ACHN (cell line): ENCODE results near the gene FHOD3.
"Not testable (repeated sequence)": the region's sequence is repeated elsewhere in the genome, so short reads cannot be mapped to it uniquely, and the experiment has no call there.

Experiments
- DNase-seq: peaks from one replicate; pipeline ENCODE4 v3.0.0-alpha.2; 2015
- in situ Hi-C: cut with HindIII; loops from 2 replicates; pipeline ENCODE4 v1.10.0; 2017; ENCODE audit warnings: low sequenced_read_pairs, low pct_ligation_motif_present, low pct_unique_long_range_greater_than_20kb

FHOD3 gene

GRCh38 chr18:36535202-36535935 lies 237.9 kb downstream of the FHOD3 start:
- in situ Hi-C loops: no loop called here
- no peak for DNase-seq

GRCh38 chr18:36536426-36536825 lies 238.9 kb downstream of the FHOD3 start:
- no peak for DNase-seq

GRCh38 chr18:36537289-36537688 lies 239.8 kb downstream of the FHOD3 start:
- no peak for DNase-seq
- in situ Hi-C loops: no loop called here

More at GRCh38 chr18:36536426-36536825, 238.9 kb downstream of the FHOD3 start:
- in situ Hi-C loops: no loop called here

GRCh38 chr18:36539674-36540231 lies 242.2 kb downstream of the FHOD3 start:
- in situ Hi-C loops: no loop called here
- no peak for DNase-seq

GRCh38 chr18:36543030-36543429 lies 245.5 kb downstream of the FHOD3 start:
- in situ Hi-C loops: no loop called here
- no peak for DNase-seq

- in situ Hi-C loops: no loop called here
- DNase-seq: peak; percentile 31
Observed at GRCh38 chr18:36543991-36544725, 246.6 kb downstream of the FHOD3 start.

- in situ Hi-C loops: no loop called here
- DNase-seq: no peak
Observed at GRCh38 chr18:36545821-36546427, 248.4 kb downstream of the FHOD3 start.

- DNase-seq: no peak
- in situ Hi-C loops: no loop called here
Observed at GRCh38 chr18:36546876-36547275, 249.4 kb downstream of the FHOD3 start.

- DNase-seq: no peak
- in situ Hi-C loops: no loop called here
Observed at GRCh38 chr18:36547544-36547943, 250.0 kb downstream of the FHOD3 start.

GRCh38 chr18:36551274-36551673 lies 253.8 kb downstream of the FHOD3 start:
- in situ Hi-C loops, DNase-seq: not testable (repeated sequence)

- in situ Hi-C loops: no loop called here
- no peak for DNase-seq
Observed at GRCh38 chr18:36558234-36558633, 260.7 kb downstream of the FHOD3 start.

GRCh38 chr18:36559149-36559857 lies 261.8 kb downstream of the FHOD3 start:
- in situ Hi-C loops: no loop called here
- DNase-seq: no peak

GRCh38 chr18:36560187-36560586 lies 262.7 kb downstream of the FHOD3 start:
- in situ Hi-C loops: no loop called here
- DNase-seq: no peak

GRCh38 chr18:36561046-36561445 lies 263.5 kb downstream of the FHOD3 start:
- DNase-seq: no peak
- in situ Hi-C loops: no loop called here

GRCh38 chr18:36564841-36565240 lies 267.3 kb downstream of the FHOD3 start:
- no peak for DNase-seq
- in situ Hi-C loops: no loop called here

GRCh38 chr18:36567800-36568199 lies 270.3 kb downstream of the FHOD3 start:
- in situ Hi-C loops: no loop called here
- DNase-seq: no peak

GRCh38 chr18:36568487-36568886 lies 271.0 kb downstream of the FHOD3 start:
- no peak for DNase-seq
- in situ Hi-C loops: no loop called here

- peak; percentile 39 for DNase-seq
- in situ Hi-C loops: no loop called here
Observed at GRCh38 chr18:36572135-36572856, 274.8 kb downstream of the FHOD3 start.
